ENCODE data around the gene OSBPL1A. TPM values are rescaled to one million over a fixed set of nuclear protein-coding genes. Genes with fewer than 3 reads are reported as not detected.

OSBPL1A gene
- total RNA-seq, 1 experiment from 2014 or later: 34.8 TPM

DNA sequence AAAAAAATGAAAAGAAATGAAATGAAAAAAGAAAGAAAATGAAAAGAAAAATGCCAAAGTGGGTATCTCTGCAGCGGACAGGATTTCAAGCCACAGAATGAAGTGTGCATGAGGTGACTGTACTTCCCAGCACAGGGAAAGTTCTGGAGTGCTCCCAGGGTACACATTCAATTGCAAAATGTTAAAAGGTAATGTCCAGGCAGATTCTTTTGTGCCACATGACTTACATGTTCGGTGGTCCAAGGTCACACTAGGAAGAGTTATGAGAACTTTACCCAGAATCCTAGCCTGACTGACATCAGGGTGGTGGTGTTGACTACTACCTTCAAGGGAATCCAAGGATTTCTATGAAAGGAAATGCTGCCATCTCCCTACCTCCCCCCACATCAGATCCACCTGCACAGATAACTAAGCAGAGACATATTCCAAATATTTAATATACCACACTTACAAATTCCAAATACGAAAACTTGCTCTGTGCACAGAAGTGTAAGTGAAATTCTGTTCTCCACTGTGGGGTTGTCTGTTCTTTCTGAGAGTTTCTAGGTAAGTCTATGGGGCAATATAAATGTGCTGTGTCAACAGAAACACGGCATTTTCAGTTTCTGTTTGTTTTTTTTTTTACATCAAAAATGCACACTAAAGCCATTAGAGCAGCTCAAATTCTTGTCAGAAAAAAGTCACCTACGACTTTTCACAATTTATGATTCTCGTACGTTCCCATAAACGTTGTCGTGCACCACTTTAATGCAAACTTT, 202.1 kb downstream of the OSBPL1A start:
- CTCF ChIA-PET: no interaction called here
- peaks cover 4% of the 10 kb centered on the region for H3K36me3 Mint-ChIP-seq (ENCODE audit: insufficient read depth, unreplicated experiment)
- TF ChIP-seq CTCF (IDR thresholded peaks at IDR 0.05; ENCODE audit: unreplicated experiment): no peak
- no peaks in the 10 kb centered on the region for H3K27me3 Mint-ChIP-seq (ENCODE audit: unreplicated experiment)
- DNase-seq: no peak
- intact Hi-C loops (cut with micrococcal nuclease; ENCODE audit: unreplicated experiment): no loop called here
- peaks cover 17% of the 10 kb centered on the region for H3K4me1 Mint-ChIP-seq (ENCODE audit: low read depth, unreplicated experiment)
- no peak overlapping the region for H3K27ac Mint-ChIP-seq (ENCODE audit: unreplicated experiment)
- no peak overlapping the region for H3K4me3 Mint-ChIP-seq (ENCODE audit: low read depth, unreplicated experiment)
- no TSS peak for BruUV-seq (replicated peaks)
- H3K9me3 Mint-ChIP-seq (ENCODE audit: low read depth, unreplicated experiment): no peaks in the 10 kb centered on the region

DNA sequence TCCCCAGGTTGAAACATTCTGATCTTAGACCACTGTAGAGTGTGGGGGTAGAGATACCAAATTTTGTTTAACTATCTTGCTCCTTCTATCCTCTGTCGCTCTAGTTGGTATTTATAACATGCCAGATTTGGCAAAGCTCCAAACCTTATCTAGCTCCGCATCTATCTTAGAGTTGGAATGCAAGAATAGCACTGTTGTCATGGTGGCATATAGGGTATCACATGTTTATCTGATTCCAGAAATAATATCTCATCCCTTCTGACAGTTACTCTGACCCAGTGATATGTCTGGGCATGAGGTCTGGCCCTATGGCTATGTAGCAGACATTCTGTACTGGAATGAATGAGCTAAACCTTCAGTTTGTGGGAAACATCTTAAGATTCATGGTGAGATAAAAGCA, 207.0 kb downstream of the OSBPL1A start:
- no peaks in the 10 kb centered on the region for H3K36me3 Mint-ChIP-seq (ENCODE audit: insufficient read depth, unreplicated experiment)
- H3K4me1 Mint-ChIP-seq (ENCODE audit: low read depth, unreplicated experiment): peaks cover 9% of the 10 kb centered on the region
- H3K27ac Mint-ChIP-seq (ENCODE audit: unreplicated experiment): no peak overlapping the region
- H3K4me3 Mint-ChIP-seq (ENCODE audit: low read depth, unreplicated experiment): no peak overlapping the region
- no peaks in the 10 kb centered on the region for H3K27me3 Mint-ChIP-seq (ENCODE audit: unreplicated experiment)
- intact Hi-C loops (cut with micrococcal nuclease; ENCODE audit: unreplicated experiment): no loop called here
- DNase-seq: no peak
- BruUV-seq (replicated peaks): no TSS peak
- H3K9me3 Mint-ChIP-seq (ENCODE audit: low read depth, unreplicated experiment): no peaks in the 10 kb centered on the region
- TF ChIP-seq CTCF (IDR thresholded peaks at IDR 0.05; ENCODE audit: unreplicated experiment): no peak
- CTCF ChIA-PET: no interaction called here

DNA sequence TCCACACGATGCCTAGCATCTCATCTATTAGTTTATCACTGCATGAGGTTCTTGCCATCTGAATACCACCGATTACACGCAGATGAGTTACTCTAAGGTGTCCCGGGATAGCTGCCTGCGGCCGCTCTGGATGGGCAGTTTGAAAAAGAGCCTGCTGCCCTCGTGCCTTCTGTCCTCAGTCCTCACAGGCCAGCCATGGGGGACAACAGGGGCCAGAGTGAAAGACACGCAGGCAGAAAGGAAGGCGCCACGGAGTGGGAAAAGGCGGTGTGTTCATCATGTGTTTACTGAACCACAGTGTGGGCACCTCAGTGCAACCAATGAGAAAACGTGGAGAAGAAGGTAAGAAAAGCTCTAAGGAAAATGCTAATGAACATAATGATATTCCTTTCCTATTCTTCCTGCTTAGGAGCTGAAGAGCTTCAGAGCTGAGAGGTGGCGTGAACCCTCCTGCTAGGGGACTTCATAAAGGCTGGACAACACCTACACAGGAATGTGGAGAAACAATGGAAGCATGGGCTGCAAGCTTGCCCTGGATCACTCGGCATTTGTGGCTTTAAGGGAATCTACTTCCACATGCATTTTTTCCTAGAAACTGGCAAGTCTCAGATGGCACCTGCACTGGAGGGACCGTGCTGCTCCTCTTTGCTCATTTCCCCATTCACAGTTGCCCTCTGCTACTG, 207.8 kb downstream of the OSBPL1A start:
- no peaks in the 10 kb centered on the region for H3K27me3 Mint-ChIP-seq (ENCODE audit: unreplicated experiment)
- no peak overlapping the region for H3K27ac Mint-ChIP-seq (ENCODE audit: unreplicated experiment)
- DNase-seq: no peak
- CTCF ChIA-PET: no interaction called here
- no peak for TF ChIP-seq CTCF (IDR thresholded peaks at IDR 0.05; ENCODE audit: unreplicated experiment)
- no peaks in the 10 kb centered on the region for H3K9me3 Mint-ChIP-seq (ENCODE audit: low read depth, unreplicated experiment)
- intact Hi-C loops (cut with micrococcal nuclease; ENCODE audit: unreplicated experiment): no loop called here
- BruUV-seq (replicated peaks): no TSS peak
- no peaks in the 10 kb centered on the region for H3K36me3 Mint-ChIP-seq (ENCODE audit: insufficient read depth, unreplicated experiment)
- no peak overlapping the region for H3K4me3 Mint-ChIP-seq (ENCODE audit: low read depth, unreplicated experiment)
- H3K4me1 Mint-ChIP-seq (ENCODE audit: low read depth, unreplicated experiment): peaks cover 9% of the 10 kb centered on the region

GRCh38 chr18:24189007-24189528, 208.6 kb downstream of the OSBPL1A start:
- CTCF ChIA-PET: interaction anchor here (1.2 kb wide), 1 partner anchor 13 kb away, joined by 4 read pairs; no protein-coding TSS in a partner anchor
- Mint-ChIP-seq H3K9me3 (ENCODE audit: low read depth, unreplicated experiment) (no peaks in the 10 kb centered on the region), H3K4me1 (ENCODE audit: low read depth, unreplicated experiment) (peaks cover 9% of the 10 kb centered on the region), H3K27me3 (ENCODE audit: unreplicated experiment) (no peaks in the 10 kb centered on the region), H3K4me3 (ENCODE audit: low read depth, unreplicated experiment) (no peak overlapping the region), H3K36me3 (ENCODE audit: insufficient read depth, unreplicated experiment) (no peaks in the 10 kb centered on the region), H3K27ac (ENCODE audit: unreplicated experiment) (no peak overlapping the region)
- intact Hi-C loops (cut with micrococcal nuclease; ENCODE audit: unreplicated experiment): no loop called here
- BruUV-seq (replicated peaks): no TSS peak
- TF ChIP-seq CTCF (IDR thresholded peaks at IDR 0.05; ENCODE audit: unreplicated experiment): no peak
- no peak for DNase-seq

Measured in Calu3 (cell line).